ENCODE results near the gene OR51E2.
"Not testable (repeated sequence)": the region's sequence is repeated elsewhere in the genome, so short reads cannot be mapped to it uniquely, and the experiment has no call there.

The OR51E2 gene

GRCh38 chr11:4697585-4697984 lies at the start of gene OR51E2:
Gene OR51E2 (minus strand): TSS chr11:4697853. CDS start chr11:4682711, 15,142 bp downstream.
- Mint-ChIP-seq H3K27me3 (peaks cover 4% of the 10 kb centered on the region), H3K27ac (no peak within 1 kb of the TSS), H3K36me3 (ENCODE audit: low read depth) (no peaks in the 10 kb centered on the region), H3K4me3 (no peak within 1 kb of the TSS), H3K4me1 (ENCODE audit: low read depth) (no peaks in the 10 kb centered on the region), H3K9me3 (no peaks in the 10 kb centered on the region)

GRCh38 chr11:4740735-4741134 lies 43.1 kb upstream of the OR51E2 start:
- no peaks in the 10 kb centered on the region for H3K36me3 Mint-ChIP-seq (ENCODE audit: low read depth)
- H3K4me1 Mint-ChIP-seq (ENCODE audit: low read depth): no peaks in the 10 kb centered on the region
- no peak overlapping the region for H3K4me3 Mint-ChIP-seq
- H3K27me3 Mint-ChIP-seq: peaks cover 5% of the 10 kb centered on the region
- no peak overlapping the region for H3K27ac Mint-ChIP-seq
- no peaks in the 10 kb centered on the region for H3K9me3 Mint-ChIP-seq

DNA sequence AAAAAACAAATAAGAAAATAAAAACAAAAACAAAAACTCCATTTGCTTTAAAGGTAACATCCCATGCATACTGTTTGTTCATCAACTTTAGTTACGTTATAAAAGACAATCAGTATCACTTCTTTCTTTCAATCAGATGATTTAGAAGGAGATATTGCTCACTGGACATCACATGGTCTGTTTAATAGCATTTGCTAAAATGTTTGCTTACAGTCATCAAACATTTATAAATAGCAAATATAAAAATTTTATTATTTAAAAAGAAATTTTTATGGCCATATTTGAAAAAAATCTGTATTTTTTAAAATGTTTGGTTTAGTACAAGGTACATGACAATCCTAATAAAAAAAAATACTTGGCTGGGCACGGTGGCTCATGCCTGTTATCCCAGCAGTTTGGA lies 29.5 kb upstream of the OR51E2 start:
- H3K4me3 Mint-ChIP-seq: no peak overlapping the region
- no peaks in the 10 kb centered on the region for H3K27me3 Mint-ChIP-seq
- H3K36me3 Mint-ChIP-seq (ENCODE audit: low read depth): no peaks in the 10 kb centered on the region
- no peaks in the 10 kb centered on the region for H3K4me1 Mint-ChIP-seq (ENCODE audit: low read depth)
- no peak overlapping the region for H3K27ac Mint-ChIP-seq
- no peaks in the 10 kb centered on the region for H3K9me3 Mint-ChIP-seq

DNA sequence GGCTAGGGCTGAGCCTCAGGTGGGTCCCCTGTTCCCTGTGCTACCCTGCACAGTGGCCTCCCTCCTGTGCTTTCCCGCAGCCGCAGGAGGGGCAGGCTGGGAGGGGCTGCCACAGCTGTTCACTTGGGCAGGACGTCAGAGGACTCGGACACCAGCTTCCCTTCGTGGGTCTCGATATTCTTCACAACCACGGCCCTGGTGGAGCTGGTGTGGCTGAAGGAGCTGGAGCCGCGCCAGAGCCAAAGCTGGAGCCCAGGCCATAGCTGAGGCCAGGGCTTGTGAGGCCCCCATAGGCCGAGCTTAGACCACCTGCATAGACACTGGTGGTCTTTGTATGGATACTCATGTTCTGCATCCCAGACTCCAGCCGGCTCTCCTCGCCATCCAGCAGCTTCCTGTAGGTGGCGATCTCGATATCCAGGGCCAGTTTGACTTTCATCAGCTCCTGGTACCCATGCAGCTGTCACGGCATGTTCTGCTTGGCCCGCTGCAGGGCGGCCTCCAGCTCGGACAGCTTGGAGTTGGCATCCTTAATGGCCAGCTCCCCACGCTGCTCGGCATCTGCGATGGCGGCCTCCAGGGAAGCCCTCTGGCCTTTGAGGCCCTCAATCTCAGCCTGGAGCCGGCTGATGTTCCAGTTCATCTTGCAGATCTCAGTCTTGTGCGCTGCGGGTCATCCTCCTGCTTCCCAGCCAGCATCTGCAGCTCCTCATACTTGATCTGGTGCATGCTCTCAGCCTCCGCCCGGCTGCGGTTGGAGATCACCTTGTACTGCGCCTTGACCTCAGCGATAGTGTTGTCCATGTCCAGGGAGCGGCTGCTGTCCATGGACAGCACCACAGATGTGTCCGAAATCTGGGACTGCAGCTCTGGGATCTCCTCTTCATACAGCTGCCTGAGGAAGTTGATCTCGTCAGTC lies 25.2 kb upstream of the OR51E2 start:
- not testable (repeated sequence) for H3K4me1 Mint-ChIP-seq (ENCODE audit: low read depth); H3K4me3 Mint-ChIP-seq; H3K27ac Mint-ChIP-seq; H3K36me3 Mint-ChIP-seq (ENCODE audit: low read depth); H3K9me3 Mint-ChIP-seq; H3K27me3 Mint-ChIP-seq

DNA sequence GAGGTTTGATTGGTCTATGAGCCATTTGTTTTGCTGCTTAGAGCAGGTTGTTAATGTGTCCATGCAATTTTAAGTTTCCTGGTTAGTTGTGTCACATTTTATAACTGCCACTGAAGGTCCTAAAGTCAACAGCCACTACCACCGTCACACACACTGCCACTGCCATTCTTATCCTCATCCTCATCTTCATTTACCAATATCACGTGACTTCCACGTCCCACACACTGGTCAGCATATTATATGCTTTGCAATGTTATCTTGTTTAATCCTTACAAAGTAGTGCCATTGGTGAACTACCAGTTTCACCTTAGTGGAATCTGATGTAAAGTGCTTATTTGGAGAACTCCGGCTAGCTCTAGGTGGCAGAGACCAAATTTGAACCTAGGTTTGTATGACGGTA lies 16.6 kb upstream of the OR51E2 start:
- H3K27ac Mint-ChIP-seq: no peak overlapping the region
- no peaks in the 10 kb centered on the region for H3K9me3 Mint-ChIP-seq
- H3K4me3 Mint-ChIP-seq: no peak overlapping the region
- no peaks in the 10 kb centered on the region for H3K4me1 Mint-ChIP-seq (ENCODE audit: low read depth)
- H3K36me3 Mint-ChIP-seq (ENCODE audit: low read depth): no peaks in the 10 kb centered on the region
- peaks cover 21% of the 10 kb centered on the region for H3K27me3 Mint-ChIP-seq

GRCh38 chr11:4713241-4713640 lies 15.6 kb upstream of the OR51E2 start:
- Mint-ChIP-seq H3K9me3 (no peaks in the 10 kb centered on the region), H3K4me1 (ENCODE audit: low read depth) (no peaks in the 10 kb centered on the region), H3K4me3 (no peak overlapping the region), H3K27ac (no peak overlapping the region), H3K36me3 (ENCODE audit: low read depth) (no peaks in the 10 kb centered on the region), H3K27me3 (peaks cover 23% of the 10 kb centered on the region)

- Mint-ChIP-seq H3K27ac (no peak overlapping the region), H3K27me3 (peaks cover 20% of the 10 kb centered on the region), H3K4me3 (no peak overlapping the region), H3K36me3 (ENCODE audit: low read depth) (no peaks in the 10 kb centered on the region), H3K4me1 (ENCODE audit: low read depth) (no peaks in the 10 kb centered on the region), H3K9me3 (no peaks in the 10 kb centered on the region)
Measured at GRCh38 chr11:4704790-4705334, 7.2 kb upstream of the OR51E2 start.

DNA sequence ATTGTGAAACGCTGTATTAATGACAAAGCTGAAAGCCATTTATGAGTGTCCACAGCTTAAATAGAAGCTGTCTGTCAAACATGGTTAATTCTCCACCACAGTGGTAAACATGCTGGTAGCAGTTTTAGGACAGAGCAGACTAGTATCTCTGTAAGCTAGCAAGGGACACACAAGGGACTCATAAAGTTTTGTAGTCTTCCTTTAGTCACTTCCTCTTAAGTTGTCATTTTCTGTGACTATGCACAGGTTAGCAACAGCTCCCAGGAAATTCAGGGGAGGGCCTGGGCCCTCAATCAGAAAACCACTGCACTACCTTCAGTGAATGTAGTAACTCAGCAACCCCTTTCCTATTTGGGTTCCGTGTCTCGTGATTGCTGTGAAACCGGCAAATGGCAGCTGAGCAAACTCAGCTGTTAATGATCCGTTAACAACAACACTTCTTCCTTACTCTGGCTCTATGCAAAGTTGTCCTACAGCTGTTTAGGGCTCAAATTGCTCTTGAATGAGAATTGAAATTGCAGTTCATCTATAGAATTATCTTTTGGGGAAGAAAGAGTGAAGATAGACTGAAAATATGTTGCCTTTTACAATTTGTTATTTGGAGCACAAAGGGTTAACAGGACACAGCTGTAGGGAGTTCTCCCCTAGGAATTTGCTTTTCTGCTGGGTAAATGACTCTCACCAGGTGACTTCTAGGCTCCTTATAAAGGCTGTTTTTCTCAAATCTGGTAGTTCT lies 6.6 kb upstream of the OR51E2 start, which contains the start of gene MMP26:
TSS of gene MMP26 (plus strand) at position 731 of the 736 bp plus-strand sequence.
- Mint-ChIP-seq H3K4me1 (ENCODE audit: low read depth) (no peaks in the 10 kb centered on the region), H3K27ac (no peak within 1 kb of the TSS), H3K27me3 (peaks cover 20% of the 10 kb centered on the region), H3K9me3 (no peaks in the 10 kb centered on the region), H3K36me3 (ENCODE audit: low read depth) (no peaks in the 10 kb centered on the region), H3K4me3 (no peak within 1 kb of the TSS)

DNA sequence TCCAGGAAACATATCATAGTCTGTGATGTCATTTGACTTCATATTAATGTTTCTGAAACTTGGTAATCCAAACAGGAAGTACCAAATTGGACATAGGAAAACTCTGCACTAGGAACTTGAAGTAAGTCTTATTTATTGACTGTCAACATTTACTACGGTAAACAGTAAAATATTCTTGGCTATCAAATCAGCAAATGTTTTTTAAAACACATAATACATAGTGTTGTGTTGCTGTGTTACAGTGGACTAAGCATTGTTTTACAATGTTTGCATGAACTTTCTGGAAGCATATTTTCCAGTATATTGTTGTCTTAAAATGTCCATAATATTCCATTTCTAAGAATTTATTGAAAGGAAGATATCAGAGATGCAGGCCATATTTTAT lies 2.8 kb upstream of the OR51E2 start:
- Mint-ChIP-seq H3K4me1 (ENCODE audit: low read depth) (no peaks in the 10 kb centered on the region), H3K9me3 (no peaks in the 10 kb centered on the region), H3K27ac (no peak overlapping the region), H3K36me3 (ENCODE audit: low read depth) (no peaks in the 10 kb centered on the region), H3K27me3 (peaks cover 4% of the 10 kb centered on the region), H3K4me3 (no peak overlapping the region)

- no peaks in the 10 kb centered on the region for H3K4me1 Mint-ChIP-seq (ENCODE audit: low read depth)
- H3K4me3 Mint-ChIP-seq: no peak overlapping the region
- no peak overlapping the region for H3K27ac Mint-ChIP-seq
- peaks cover 4% of the 10 kb centered on the region for H3K27me3 Mint-ChIP-seq
- H3K9me3 Mint-ChIP-seq: no peaks in the 10 kb centered on the region
- no peaks in the 10 kb centered on the region for H3K36me3 Mint-ChIP-seq (ENCODE audit: low read depth)
Measured at GRCh38 chr11:4699697-4700435, 2.2 kb upstream of the OR51E2 start.

DNA sequence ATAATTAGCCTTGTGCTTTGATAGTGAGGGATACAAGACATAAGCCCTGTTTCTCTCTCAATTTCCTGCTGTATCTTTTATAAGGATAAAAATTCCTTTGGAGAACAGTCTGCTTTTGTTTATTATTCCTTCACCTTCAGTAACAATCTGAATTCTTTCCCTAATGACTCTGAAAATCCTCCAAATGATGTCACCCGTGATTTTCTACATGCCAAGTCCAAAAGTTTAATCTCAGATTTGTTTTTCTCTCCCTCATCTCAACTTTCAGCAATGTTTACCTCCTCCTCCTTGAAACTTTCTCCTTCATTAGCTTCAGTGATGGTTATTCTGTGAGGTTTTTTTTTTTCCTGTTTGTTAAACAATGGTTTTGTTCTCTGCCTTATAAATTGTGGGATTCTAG lies 2.2 kb downstream of the OR51E2 start:
- Mint-ChIP-seq H3K36me3 (ENCODE audit: low read depth) (no peaks in the 10 kb centered on the region), H3K27me3 (peaks cover 7% of the 10 kb centered on the region), H3K4me3 (no peak overlapping the region), H3K27ac (no peak overlapping the region), H3K4me1 (ENCODE audit: low read depth) (no peaks in the 10 kb centered on the region), H3K9me3 (no peaks in the 10 kb centered on the region)

GRCh38 chr11:4684631-4685285 lies 12.9 kb downstream of the OR51E2 start:
- no peaks in the 10 kb centered on the region for H3K9me3 Mint-ChIP-seq
- H3K27me3 Mint-ChIP-seq: peaks cover 11% of the 10 kb centered on the region
- H3K36me3 Mint-ChIP-seq (ENCODE audit: low read depth): no peaks in the 10 kb centered on the region
- no peaks in the 10 kb centered on the region for H3K4me1 Mint-ChIP-seq (ENCODE audit: low read depth)
- no peak overlapping the region for H3K4me3 Mint-ChIP-seq
- no peak overlapping the region for H3K27ac Mint-ChIP-seq

DNA sequence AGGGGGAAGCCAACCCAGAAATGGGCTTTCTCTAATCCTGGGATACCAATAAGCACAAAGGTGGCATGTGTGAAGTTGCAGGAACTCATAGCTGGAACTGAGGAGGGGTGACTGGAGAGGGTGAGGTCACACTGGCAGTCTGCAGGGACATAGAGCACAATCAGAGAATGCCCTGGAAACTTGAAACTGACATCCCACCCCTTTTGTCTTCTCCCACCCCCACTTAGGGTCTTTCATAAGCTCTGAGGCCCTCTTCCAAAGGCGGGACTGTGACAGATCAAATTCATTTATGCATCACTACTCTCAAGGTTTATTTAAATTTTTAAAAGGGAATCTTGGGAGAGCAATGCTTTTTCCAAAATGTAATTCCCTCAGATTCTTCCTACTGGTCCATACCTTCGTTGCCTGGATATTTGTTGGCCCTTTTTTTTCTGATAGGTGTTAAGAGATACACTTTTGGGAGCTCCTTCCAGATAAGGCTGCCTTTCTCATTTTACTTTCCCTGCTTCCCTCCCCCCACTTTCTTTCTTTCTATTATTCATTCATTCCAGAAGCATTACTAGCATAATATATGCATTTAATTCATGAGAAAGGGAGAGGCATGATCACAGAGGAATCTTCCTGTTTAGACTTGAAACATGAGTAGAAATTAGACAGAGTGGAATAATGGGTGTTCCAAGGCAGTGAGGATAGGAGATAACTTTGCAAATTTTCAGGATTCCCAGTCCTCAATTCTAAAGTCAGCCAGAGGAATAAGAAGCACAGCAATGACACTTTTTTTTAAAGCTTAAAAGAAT lies 14.8 kb downstream of the OR51E2 start:
- Mint-ChIP-seq H3K36me3 (ENCODE audit: low read depth) (no peaks in the 10 kb centered on the region), H3K27me3 (peaks cover 11% of the 10 kb centered on the region), H3K4me3 (no peak overlapping the region), H3K4me1 (ENCODE audit: low read depth) (no peaks in the 10 kb centered on the region), H3K27ac (no peak overlapping the region), H3K9me3 (no peaks in the 10 kb centered on the region)

DNA sequence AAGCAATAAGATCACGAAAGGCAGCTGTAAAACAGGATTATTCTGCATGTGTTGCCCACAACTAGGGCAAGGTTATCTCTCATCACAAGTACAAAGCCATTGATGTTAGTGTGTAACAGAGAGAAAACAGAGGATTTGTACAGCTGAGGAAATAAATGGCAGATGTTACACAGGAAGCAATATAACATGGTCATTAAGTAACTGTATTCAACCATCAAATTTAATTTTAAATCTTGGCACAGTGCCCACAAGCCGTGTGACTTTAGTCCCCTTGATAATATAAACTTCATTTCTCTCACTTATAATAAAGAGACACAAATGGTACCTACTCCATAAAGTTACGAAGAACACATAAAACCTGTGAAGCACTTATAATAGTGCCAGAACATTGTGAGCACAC lies 17.3 kb downstream of the OR51E2 start:
- no peak overlapping the region for H3K4me3 Mint-ChIP-seq
- no peak overlapping the region for H3K27ac Mint-ChIP-seq
- no peaks in the 10 kb centered on the region for H3K36me3 Mint-ChIP-seq (ENCODE audit: low read depth)
- peaks cover 19% of the 10 kb centered on the region for H3K27me3 Mint-ChIP-seq
- no peaks in the 10 kb centered on the region for H3K9me3 Mint-ChIP-seq
- H3K4me1 Mint-ChIP-seq (ENCODE audit: low read depth): no peaks in the 10 kb centered on the region

All from stimulated activated naive CD8-positive, alpha-beta T cell treated with anti-CD3 and anti-CD28 coated beads, Interleukin-15, Interleukin-2, amounts not matched to agents 100 ng/mL and 50 ng/mL, for 24 hours (primary cell).